Parathyroid adenoma (tissue), 2 donors: ENCODE results near the gene TMEM134.

ENCODE experiments used
- H2AFZ ChIP-seq: fragments of 300-600 bp; sonication (generic); one replicate; pipeline ENCODE4 v1.7.0; 2017; ENCODE audit warnings: antibody characterized with exemption, mild to moderate bottlenecking
- H3K27ac ChIP-seq: fragments of 300-600 bp; sonication (generic); one replicate; pipeline ENCODE4 v1.7.0; 2017
- H3K27me3 ChIP-seq: fragments of 300-600 bp; sonication (generic); one replicate; pipeline ENCODE4 v1.7.0; 2017; ENCODE audit warnings: low read length; ENCODE audit not compliant: control insufficient read depth, insufficient read depth
- H3K36me3 ChIP-seq: fragments of 300-600 bp; sonication (generic); one replicate; pipeline ENCODE4 v1.7.0; 2017; ENCODE audit warnings: low read length; ENCODE audit not compliant: control insufficient read depth, insufficient read depth
- H3K4me1 ChIP-seq: fragments of 300-600 bp; sonication (generic); one replicate; pipeline ENCODE4 v1.7.0; 2017; ENCODE audit warnings: control low read depth
- H3K4me2 ChIP-seq: fragments of 300-600 bp; sonication (generic); one replicate; pipeline ENCODE4 v1.7.0; 2017; ENCODE audit warnings: low read length
- H3K4me3 ChIP-seq: fragments of 300-600 bp; sonication (generic); one replicate; pipeline ENCODE4 v1.7.0; 2017; ENCODE audit warnings: low read depth, low read length
- H3K79me2 ChIP-seq: fragments of 300-600 bp; sonication (generic); one replicate; pipeline ENCODE4 v1.7.0; 2017; ENCODE audit warnings: control low read depth
- H3K9ac ChIP-seq: fragments of 300-600 bp; sonication (generic); one replicate; pipeline ENCODE4 v1.7.0; 2017; ENCODE audit warnings: mild to moderate bottlenecking
- H3K9me3 ChIP-seq: fragments of 300-600 bp; sonication (generic); one replicate; pipeline ENCODE4 v1.7.0; 2017; ENCODE audit warnings: low read length; ENCODE audit not compliant: control insufficient read depth
- TF ChIP-seq, protein P1 (sequence below): fragments of 300-600 bp; sonication (generic); IDR thresholded peaks from one replicate; pipeline ENCODE4 v1.7.0; 2017; ENCODE audit warnings: antibody characterized with exemption, mild to moderate bottlenecking
- donor health status: primary hyperparathyroidism.

Gene TMEM134

DNA sequence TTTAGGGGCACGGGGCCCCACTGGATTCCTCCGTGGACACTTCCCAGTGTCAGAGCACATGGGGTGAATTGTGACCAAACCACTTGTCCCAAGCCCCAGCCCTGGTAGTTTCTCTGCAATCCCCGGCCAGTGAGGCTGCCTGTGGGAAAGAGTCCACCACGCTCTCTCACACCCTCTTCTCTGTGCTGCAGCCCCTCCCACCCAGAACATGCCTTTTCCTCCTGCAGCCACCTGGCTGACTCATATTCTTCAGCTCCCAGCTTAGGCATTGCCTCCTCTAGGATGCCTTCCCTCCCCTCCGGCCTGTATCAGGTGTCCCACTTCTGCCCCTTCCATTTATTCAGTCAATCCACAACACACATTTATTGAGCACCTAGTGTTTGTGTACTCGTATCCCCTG is 46.2 kb downstream of the TMEM134 start:
- no peak overlapping the region for H3K9ac ChIP-seq
- H3K27me3 ChIP-seq, result no peaks in the 10 kb centered on the region
- TF ChIP-seq, protein P1, sequence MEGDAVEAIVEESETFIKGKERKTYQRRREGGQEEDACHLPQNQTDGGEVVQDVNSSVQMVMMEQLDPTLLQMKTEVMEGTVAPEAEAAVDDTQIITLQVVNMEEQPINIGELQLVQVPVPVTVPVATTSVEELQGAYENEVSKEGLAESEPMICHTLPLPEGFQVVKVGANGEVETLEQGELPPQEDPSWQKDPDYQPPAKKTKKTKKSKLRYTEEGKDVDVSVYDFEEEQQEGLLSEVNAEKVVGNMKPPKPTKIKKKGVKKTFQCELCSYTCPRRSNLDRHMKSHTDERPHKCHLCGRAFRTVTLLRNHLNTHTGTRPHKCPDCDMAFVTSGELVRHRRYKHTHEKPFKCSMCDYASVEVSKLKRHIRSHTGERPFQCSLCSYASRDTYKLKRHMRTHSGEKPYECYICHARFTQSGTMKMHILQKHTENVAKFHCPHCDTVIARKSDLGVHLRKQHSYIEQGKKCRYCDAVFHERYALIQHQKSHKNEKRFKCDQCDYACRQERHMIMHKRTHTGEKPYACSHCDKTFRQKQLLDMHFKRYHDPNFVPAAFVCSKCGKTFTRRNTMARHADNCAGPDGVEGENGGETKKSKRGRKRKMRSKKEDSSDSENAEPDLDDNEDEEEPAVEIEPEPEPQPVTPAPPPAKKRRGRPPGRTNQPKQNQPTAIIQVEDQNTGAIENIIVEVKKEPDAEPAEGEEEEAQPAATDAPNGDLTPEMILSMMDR, result no peak
- peaks cover 16% of the 10 kb centered on the region for H3K4me1 ChIP-seq
- H3K27ac ChIP-seq, result no peak overlapping the region
- no peak overlapping the region for H3K4me3 ChIP-seq
- H3K79me2 ChIP-seq, result no peaks in the 10 kb centered on the region
- no peak overlapping the region for H2AFZ ChIP-seq
- H3K4me2 ChIP-seq, result no peak overlapping the region
- no peaks in the 10 kb centered on the region for H3K36me3 ChIP-seq
- no peaks in the 10 kb centered on the region for H3K9me3 ChIP-seq

DNA sequence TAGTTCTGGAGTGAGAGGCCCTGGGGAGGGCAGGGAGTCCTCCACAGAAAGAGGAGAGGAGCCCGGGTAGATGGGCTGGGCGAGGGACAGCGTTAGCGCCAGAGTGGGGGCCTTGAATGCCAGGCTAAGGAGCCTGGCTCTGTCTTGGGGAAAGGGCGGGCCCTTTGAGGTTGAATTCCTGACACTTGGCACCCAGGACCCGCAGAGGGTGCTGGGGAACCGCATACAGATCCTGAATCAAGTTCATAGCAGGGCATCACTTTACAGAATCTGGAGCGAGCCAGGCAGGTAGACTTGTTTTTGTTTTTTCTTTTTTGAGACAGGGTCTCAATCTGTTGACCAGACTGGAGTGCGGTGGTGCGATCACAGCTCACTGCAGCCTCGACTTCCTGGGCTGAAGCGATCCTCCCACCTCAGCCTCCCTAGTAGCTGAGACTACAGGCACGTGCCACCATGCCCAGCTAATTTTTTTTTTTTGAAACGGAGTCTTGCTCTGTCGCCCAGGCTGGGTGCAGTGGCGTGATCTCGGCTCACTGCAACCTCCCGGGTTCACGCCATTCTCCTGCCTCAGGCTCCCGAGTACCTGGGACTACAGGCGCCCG is 47.5 kb downstream of the TMEM134 start:
- Histone ChIP-seq H3K4me3 (no peak overlapping the region), H3K27ac (no peak overlapping the region), H3K9ac (no peak overlapping the region)

DNA sequence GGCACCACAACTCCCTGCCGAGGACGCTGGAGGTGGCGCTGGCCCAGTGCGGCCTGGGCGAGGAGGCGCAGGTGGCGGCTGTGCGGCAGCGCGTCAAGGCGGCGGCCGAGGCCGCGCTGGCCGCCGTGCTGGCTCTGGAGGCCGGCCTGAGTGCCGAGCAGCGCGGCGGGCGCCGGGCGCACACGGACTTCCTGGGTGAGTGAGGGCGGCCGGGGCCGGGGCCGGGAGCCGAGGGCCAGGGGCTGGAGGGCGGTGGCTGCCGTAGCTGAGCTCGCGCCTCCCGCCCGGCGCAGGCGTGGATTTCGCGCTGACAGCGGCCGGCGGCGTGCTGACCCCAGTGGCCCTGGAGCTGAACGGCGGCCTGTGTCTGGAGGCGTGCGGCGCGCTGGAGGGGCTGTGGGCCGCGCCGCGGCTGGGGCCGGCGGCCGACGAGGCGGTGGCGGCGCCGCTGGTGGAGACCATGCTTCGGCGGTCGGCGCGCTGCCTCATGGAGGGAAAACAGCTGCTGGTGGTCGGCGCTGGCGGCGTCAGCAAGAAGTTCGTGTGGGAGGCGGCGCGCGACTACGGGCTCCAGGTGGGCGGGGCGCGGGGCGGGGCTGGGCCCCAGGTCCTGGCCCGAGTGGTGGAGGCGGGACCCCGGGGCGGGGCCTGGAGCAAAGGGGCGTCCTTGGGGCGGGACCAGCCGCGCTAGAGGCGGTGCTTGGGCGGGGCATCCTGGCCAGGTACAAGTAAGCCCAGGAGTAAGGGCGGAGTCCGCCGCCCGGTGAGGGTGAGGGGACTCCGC is 48.2 kb downstream of the TMEM134 start:
- no peaks in the 10 kb centered on the region for H3K9me3 ChIP-seq
- no peak overlapping the region for H3K9ac ChIP-seq
- H3K4me2 ChIP-seq, result peak overlapping the region; percentile 68
- H2AFZ ChIP-seq, result peak overlapping the region; percentile 38
- no peaks in the 10 kb centered on the region for H3K27me3 ChIP-seq
- no peaks in the 10 kb centered on the region for H3K36me3 ChIP-seq
- H3K79me2 ChIP-seq, result no peaks in the 10 kb centered on the region
- TF ChIP-seq, protein P1, result no peak
- peaks cover 16% of the 10 kb centered on the region for H3K4me1 ChIP-seq
- peak overlapping the region; percentile 43 for H3K4me3 ChIP-seq
- H3K27ac ChIP-seq, result peak overlapping the region; percentile 64

More for the DNA sequence above, 47.5 kb downstream of the TMEM134 start:
- TF ChIP-seq, protein P1, result no peak
- Histone ChIP-seq H3K4me2 (peak overlapping the region; percentile 68), H3K79me2 (no peaks in the 10 kb centered on the region), H3K36me3 (no peaks in the 10 kb centered on the region), H3K27me3 (no peaks in the 10 kb centered on the region), H2AFZ (peak overlapping the region; percentile 38), H3K4me1 (peaks cover 16% of the 10 kb centered on the region), H3K9me3 (no peaks in the 10 kb centered on the region)

DNA sequence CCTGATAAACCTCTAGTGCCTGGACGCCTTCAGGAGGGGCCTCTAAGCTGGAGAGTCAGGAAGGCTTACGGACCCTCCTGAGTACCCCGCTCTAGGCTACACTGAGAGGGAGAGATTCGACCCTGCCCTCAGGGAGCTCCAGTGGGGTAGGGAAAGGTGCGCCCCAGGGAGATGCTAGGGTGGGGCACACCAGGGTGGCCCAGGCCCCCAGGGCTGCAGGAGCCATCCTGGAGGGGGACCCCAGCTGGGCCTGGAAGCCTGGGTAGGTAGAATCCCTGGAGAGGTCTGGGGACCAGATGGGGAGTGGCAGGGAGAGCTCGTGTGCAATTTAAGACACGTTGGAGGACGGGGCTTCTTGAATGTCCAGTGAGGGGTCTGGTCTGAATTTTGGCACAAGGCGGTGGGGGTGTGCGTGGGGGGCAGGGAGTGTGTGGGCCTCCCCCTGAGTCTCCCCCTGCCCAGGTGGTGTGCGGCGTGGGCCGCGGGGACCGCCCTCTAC is 48.9 kb downstream of the TMEM134 start:
- H3K9me3 ChIP-seq, result no peaks in the 10 kb centered on the region
- TF ChIP-seq, protein P1, result no peak
- H2AFZ ChIP-seq, result no peak overlapping the region
- H3K4me3 ChIP-seq, result peak overlapping the region; percentile 43
- H3K36me3 ChIP-seq, result no peaks in the 10 kb centered on the region
- H3K27me3 ChIP-seq, result no peaks in the 10 kb centered on the region
- no peaks in the 10 kb centered on the region for H3K79me2 ChIP-seq
- no peak overlapping the region for H3K9ac ChIP-seq
- peak overlapping the region; percentile 64 for H3K27ac ChIP-seq
- peaks cover 16% of the 10 kb centered on the region for H3K4me1 ChIP-seq
- H3K4me2 ChIP-seq, result peak overlapping the region; percentile 68
